Activated CD8-positive, alpha-beta memory T cell treated with anti-CD3 and anti-CD28 coated beads, Interleukin-2, amount 50 U/mL, for 4 hours (primary cell): Measurements from ENCODE around the gene SBK3.
A peak's percentile ranks its signal among the peaks of the same experiment; 100 is the strongest.
"Not testable (repeated sequence)": the region's sequence is repeated elsewhere in the genome, so short reads cannot be mapped to it uniquely, and the experiment has no call there.

ENCODE experiments used
- DNase-seq: peaks from one replicate; pipeline ENCODE4 v3.0.0-alpha.2; 2020

SBK3 gene

DNA sequence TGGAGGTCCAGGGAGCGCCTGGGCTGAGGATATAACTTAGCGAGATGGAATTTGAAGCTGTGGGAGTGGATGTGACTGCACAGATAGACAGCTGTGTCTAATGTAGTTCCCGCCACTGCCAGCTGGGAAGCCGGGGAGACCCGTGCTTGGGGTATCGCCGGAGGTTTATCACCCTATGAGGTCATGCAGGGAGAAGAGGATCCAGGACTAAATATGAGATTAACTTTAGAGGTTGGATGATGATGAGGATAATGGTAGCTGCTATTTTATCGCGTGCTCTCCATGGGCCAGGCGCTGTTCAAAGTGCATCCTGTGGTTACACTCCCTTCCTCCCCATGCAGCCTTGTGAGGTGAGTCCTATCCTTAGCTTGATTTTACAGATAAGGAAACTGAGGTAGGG, 37.2 kb downstream of the SBK3 start:
- DNase-seq: no peak

DNA sequence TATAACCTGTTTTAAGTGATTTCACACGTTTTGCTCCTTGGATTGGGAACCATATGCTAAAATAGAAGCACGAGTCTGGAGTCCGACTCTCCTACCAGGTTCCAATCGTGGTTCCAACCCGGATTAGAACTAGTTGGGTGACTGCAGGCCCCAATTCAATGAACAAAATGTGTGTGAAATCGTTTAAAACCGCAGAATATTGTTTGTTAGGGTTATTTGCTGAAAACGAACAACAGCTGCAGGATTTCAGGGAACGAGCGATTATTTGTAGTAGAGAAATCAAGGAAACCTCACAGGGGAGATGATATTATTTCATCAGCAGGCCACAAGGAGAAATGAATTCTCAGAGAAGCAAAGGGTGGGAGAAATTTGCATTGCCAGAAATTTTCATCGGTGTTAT, 40.4 kb downstream of the SBK3 start:
- no peak for DNase-seq

DNA sequence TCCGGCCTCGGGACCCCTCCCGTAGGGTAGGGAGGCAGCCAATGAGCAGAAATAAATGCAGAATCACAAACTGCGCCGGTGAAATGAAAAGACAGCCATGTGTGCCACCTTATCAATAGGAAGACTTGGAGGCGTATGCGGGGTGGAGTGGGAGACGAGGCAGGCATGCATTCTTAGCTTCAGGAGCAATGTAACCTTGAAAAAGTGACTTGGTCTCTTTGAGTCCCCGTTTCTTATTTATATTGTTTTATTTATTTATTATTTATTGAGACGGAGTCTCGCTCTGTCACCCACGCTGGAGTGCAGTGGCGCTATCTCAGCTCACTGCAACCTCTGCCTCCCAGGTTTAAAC, 41.1 kb downstream of the SBK3 start:
- DNase-seq: no peak

DNA sequence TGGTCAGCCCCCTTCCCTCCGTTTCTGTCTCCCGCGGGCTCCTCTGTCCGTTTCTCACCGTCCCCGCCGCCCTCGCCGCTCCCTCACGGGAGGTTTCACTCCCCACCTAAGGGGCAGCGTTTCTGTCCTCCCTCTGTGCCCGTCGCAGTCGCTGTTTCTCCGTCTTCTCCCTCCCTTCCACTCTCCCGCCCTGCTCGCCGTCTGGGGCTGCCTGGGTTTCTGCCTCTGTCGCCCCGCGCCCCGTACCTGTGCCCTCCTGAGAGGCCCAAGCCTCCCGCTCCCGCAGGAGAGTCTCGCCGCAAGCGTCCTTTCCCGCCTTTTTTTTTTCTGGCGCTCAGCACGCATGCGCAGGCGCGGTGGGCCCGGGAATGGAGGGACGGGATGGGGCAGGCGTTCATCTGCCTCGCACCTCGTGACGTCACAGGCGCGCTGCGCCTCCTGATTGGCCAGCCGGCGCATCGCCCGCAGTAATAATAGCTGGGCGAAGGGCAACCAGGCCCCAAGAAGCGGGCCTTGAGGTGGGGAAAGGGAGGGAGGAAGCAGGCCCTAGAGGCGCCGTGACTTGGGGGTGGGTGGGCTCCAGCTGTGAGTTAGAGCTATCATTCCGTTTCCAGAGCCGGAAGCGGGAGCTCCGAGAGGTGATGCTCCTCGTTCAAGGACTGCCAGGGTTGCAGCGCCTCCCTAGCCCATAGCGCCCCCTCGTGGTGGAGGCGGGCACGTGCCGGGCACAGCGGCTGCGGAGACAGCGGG, 41.7 kb downstream of the SBK3 start:
- DNase-seq: peak; percentile 94

DNA sequence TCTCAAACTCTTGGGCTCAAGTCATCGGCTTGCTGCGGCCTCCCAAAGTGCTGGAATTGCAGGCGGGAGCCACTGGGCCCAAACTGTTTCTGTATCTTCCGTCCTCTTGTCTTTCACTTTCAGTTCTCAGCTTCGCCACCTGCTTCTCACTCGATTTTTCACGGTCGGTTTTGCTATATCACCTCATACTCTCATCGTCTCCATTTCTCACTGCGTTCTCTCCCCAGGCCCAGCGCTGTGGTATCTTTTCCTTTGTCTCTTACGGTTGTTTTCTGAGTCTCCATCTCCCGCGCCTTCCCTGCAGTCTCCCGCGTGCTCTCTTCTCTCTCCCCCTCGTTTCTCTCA, 42.2 kb downstream of the SBK3 start:
- no peak for DNase-seq

DNA sequence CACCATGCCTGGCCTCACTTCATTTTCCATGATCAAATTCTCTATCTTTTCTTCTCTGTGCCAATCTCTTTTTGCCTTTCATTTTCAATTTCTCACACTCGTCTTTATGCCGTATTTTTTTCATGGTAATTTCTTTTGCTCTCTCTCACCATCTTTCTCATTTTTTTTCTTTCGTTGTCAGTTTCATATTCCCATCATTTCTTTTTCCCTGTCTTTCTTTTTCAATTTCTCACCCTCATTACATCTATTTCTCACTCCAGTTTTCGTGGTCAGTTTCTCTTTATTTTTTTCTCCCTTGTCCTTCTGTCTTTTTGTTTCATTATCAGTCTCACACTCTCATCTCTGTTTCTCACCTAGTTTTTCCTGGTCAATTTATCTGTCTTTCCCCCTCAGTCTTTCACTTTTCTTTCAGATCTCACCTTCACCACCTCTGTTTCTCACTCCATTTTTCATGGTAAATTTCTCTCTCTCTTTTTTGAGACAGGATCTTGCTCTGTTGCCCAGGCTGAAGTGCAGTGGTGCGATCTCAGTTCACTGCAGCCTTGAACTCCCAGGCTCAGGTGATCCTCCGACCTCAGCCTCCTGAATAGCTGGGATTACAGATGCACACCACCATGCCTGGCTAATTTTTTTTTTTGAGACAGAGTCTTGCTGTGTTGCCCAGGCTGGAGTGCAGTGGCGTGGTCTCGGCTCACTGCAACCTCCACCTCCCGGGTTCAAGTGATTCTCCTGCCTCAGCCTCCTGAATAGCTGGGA, 43.0 kb downstream of the SBK3 start:
- DNase-seq: no peak

DNA sequence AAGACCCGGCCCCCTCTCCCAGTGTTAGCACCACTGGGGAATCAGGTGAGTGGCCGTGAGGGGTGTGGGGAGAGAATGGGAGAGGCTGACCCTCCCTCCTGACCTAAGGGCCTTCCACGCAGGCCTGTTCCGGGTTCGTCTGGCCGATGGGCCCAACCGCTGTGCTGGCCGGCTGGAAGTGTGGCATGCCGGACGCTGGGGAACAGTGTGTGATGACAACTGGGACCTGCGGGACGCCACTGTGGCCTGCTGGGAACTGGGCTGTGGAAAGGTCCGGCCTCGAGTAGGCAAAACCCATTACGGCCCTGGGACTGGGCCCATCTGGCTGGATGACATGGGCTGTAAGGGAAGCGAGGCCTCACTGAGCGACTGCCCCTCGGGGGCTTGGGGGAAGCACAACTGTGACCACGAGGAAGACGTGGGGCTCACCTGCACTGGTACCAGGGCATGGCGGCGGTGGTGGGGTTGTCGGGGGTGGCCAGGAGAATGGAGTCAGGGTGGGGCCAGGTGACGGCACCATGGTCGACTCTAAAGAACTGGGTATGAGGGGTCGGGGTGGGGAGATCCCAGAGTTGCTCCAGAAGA, 44.9 kb downstream of the SBK3 start:
- DNase-seq: no peak

DNA sequence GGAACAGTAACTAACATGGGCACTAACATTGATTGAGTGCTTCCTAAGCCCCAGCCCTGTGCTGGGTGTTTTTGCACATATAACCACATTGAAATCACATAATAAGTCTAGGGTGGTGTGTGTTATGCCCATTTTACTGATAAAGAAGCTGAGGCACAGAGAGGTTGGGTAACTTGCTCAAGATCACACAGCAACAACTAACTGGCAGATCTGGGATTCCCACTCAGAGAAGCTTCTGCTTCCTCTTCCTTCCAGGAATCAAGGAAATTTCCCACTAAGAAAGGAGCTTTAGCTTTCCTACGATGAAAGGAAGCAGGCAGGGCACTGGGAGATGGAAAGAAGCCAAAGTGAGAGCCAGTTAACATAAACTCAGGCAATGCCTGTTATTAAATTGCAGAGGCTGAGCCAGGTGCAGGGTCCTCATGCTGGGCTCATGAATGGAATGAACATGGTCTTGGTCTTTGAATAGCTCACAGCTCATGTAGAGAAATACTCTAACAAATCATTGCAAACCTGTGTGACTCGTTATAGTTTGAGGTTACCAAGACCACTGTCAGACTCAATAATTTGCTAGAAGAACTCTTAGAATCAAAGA, 47.0 kb downstream of the SBK3 start:
- DNase-seq: no peak

DNA sequence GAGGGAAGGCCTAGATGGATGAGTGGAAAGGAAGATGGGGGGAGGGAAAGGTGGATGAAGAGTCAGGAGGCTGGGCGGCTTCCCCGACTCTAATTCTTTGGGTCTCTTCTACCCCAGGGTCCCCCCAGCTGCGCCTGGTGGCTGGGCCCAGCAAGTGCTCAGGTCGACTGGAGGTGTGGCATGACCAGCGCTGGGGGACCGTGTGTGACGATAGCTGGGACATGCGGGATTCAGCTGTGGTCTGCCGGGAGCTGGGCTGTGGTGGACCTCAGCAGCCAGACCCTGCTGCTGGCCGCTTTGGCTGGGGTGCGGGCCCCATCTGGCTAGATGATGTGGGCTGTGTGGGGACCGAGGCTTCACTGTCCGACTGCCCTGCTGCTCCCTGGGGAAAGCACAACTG, 47.6 kb downstream of the SBK3 start:
- DNase-seq: no peak

DNA sequence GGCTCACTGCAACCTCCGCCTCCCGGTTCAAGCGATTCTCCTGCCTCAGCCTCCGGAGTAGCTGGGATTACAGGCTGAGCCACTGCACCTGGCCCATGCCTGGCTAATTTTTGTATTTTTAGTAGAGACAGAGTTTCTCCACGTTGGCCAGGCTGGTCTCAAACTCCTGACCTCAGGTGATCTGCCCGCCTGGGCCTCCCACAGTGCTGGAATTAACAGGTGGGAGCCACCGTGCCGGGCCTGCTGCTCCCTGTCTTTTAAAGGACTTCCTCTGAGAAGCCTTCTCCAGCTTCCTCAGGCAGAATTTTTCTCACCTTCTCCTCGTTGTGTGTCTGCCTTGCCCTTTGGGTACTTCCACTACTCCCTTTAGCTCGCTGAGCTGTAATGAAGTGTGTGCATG, 48.5 kb downstream of the SBK3 start:
- not testable (repeated sequence) for DNase-seq

DNA sequence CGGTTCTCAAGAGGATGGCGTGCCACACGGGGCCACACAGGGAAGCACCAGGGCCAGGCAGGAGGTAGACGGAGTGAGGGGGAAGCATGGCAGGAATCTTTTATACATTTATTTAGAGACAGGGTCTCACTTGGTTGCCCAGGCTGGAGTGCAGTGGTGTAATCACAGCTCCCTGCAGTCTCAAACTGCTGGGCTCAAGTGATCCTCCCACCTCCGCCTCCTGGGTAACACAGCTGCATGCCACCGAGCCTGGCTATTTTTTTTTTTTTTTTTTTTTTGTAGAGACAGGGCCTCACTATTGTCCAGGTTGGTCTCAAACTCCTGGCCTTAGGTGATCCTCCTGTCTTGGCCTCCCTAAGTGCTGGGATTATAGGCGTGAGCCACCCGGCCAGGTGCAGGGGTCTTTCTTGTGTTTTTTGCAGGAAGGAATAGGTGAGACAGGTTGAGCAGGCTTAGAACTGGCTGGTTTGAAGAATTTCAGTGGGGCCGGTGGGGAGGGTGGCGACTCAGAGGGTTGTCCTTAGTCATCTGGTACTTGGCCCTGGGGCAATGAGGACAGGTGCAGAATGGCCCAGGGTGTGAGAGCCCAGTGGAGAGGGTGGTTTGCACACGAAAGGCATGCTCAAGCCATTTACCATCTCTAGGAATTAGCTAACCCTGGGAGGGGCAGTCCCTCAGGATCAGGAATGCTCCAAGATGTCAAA, 49.5 kb downstream of the SBK3 start:
- no peak for DNase-seq

DNA sequence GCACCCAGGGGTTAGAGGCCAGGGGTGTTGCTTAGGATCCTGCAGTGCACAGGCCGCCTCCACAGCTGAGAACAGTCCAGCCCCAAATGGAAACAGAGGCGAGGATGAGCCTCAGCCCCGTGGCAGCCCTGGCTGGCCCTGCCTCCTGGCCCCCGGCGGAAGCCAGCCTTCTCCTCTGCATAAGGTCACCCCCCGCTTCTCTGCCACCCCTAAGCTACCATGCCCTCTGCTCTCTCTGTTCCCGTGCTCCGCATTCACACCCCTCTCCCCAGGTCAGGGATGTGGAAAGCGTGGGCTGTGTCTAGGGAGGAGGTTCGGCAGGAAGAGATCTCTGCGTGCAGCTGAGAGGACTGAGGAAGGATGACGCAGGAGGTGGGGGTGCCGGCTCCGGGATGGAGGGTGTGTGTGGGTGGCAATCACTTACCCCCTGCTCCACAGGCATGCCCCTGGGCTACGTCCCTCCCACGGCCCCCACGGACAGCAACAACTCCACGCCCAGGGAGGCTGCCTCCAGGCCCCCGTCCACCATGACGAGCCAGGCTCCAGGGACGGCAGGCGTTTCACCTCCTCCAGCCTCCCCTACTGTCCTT, 51.1 kb downstream of the SBK3 start:
- no peak for DNase-seq

DNA sequence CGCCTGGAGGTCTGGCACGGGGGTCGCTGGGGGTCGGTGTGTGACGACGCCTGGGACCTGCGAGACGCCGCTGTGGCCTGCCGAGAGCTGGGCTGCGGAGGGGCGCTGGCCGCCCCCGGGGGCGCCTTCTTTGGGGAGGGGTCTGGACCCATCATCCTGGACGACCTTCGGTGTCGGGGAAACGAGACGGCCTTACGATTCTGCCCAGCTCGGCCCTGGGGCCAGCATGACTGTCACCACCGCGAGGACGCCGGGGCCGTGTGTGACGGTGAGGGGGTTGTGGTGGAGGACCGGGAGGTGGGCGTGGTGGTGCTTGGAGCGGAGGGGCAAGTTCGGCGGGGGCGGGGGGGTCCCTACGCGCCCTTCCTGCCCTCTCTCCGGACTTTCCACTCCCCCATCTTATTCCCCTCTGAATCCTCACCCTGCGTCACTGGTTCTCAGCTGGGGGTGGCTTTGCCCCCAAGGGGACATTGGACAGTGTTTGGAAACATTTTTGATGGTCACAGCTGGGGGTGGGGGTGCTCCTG, 51.6 kb downstream of the SBK3 start:
- DNase-seq: no peak

DNA sequence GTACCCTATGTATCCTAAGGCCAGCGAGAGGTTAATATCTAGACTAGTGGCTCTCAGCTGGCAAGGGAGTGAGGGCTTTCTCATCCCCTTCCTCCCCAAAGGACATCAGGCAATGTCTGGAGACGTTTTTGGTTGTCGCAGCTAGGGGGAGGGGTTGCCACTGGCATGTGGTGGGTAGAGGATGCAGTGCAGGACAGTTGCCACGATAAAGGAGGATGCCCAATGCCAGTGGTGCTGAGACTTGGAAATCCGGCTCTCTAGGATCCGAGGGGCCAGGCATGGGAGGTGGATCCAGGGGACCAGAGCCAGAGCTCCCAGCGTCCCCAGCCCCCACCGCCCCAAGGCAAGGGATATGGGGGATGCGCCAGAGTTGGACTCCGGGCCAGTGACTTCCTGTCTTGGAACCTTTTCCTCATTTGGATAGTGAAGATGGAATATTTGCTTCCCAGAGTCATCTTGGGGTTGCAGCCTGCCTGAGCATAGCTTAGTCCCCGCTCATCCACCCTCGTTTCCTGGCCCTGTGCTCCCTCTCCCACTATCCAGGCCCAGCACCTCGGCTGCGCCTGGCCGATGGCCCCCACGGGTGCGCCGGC, 52.2 kb downstream of the SBK3 start:
- DNase-seq: no peak

DNA sequence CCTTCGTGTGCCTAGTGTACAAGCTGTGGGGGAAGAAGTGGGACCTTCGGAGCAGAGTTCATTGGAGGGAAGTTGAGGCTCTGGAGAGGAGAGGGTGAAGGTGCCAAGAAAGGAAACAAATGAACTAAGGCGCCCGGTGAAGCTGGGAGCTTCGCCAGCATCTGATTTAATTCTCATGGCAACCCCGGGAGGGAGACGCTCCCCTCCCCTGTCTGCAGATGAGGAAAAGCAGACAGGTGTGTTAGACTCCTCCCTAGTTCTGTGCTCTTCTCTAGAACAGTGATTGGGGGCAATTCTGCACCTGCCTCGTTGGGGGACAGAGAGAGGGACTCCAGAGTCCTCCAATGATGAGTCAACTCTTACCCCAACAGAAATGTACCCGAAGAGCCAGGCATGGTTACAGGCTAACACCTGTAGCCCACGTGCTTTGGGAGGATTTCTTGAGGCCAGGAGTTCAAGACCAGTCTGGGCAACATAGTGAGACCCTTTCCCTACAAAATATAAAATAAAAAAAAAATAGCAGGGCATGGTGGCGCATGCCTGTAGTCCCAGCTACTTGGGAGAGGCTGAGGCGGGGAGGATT, 52.9 kb downstream of the SBK3 start:
- no peak for DNase-seq

DNA sequence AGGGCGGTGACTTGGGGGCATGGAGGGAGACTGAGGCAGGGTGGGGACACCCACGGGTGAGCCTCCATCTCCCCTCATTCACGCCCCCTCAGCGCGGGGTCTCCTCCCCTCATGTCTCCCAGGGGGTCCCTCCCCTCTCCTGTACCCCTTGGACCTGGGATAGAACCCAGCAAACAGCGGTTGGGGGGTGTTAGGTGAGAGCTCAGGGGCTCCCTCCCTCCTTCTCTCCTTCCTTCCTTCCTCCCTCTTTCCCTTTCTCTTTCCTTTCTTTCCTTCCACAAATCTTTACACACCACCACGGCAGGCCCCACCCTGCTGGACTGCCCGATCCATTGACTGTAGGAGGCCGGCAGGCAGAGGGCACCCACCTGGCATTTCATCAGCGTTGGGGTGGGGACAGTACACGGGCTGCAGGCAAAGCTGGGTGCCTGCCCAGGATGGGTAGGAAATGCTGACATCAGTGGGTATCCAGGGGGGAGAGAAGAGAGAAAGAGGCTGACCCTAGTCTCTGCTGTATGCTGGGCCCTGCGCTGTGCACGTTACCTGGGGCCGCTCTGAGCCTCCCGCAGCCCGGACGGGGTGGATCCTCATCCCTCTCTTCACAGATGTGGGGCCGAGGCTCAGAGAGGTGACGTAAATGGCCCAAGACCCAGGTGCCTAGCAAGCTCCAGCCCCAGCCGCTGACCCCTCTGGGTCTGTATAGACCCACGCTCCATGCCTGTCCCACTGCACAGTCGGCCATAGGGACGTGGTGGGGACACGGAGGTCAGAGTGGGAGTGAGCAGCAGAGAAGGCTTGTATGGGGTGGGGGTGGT, 53.6 kb downstream of the SBK3 start:
- DNase-seq: no peak
